PFSK-1 (cell line): ENCODE results near the gene KIF6.

ENCODE experiments used
- POLR2AphosphoS5 ChIP-seq: IDR thresholded peaks from 2 replicates; pipeline ENCODE4 v1.6.1; 2012; ENCODE audit warnings: low read depth, mild to moderate bottlenecking, control low read depth, low read length, moderate library complexity
- SIN3A ChIP-seq: IDR thresholded peaks from 2 replicates; pipeline ENCODE4 v1.6.1; 2012; ENCODE audit warnings: mild to moderate bottlenecking, low read length, moderate library complexity, borderline replicate concordance; ENCODE audit not compliant: insufficient read depth
- TAF1 ChIP-seq: IDR thresholded peaks from 2 replicates; pipeline ENCODE4 v1.6.1; 2012; ENCODE audit warnings: low read length, control low read depth, borderline replicate concordance; ENCODE audit not compliant: insufficient read depth

DNA sequence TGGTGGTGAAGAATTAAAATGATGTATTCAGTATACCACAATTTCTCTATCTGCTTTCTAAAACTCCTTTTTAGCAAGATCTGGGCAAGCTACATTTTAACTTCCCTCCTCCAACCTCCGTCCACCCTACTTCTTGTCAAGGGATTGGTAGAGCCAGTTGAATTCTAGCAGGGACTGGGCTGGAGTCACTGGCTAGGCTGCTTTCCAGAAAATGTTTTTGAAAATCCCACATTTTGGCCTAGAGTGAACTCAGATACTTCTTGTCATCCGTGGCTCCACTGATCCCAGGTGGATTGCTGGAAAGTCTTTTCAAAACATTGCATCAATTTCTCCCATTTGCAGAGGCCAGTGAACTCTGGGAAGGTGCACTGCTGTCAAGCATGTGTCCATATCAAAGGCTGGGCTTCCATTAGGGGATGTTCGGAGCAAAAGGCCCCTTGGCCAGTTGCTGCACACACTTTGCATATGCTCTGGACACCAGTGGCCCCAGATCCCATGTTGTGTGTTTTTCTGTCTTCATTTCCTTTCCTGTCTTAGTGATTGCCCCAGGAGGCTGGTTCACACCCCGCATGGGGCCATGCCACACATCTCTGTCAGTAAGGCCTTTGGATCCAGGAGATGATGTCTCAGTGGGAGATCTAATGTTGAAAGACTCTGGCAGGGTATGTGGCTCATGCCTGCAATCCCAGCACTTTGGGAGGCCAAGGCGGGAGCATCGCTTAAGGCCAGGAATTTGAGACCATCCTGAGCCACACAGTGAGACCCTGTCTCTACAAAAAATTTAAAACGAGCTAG lies 391.4 kb downstream of the KIF6 start:
- TF ChIP-seq SIN3A (no peak), POLR2AphosphoS5 (no peak), TAF1 (no peak)
